ENCODE results near the gene INPP5F. TPM values are rescaled to one million over a fixed set of nuclear protein-coding genes. Genes with fewer than 3 reads are reported as not detected.

Gene INPP5F
- total RNA-seq, 6 experiments from 2014 or later: 2.0 to 3.9 (median 2.5) TPM

DNA sequence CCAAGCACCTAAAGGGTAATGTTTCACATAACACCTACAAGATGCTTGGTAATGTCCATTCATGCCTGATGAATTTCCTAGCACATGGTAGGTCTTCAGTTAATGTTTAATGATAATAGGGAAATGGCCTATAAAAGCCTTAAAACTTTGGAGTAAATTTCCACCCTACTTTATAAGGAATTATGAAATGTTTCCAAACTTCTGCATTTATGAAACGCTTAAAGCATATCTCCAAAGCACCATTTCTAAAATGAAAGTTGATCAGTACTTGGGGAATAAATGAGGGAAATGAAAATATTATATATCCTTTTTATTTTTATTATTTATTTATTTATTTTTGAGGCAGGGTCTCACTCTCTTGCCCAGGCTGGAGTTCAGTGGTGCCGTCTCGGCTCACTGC, 51.8 kb downstream of the INPP5F start:
- intact Hi-C loops (cut with DNase I): no loop called here
- WGBS (ENCODE audit: insufficient coverage, low coverage, low lambda C conversion rate, missing lambda C conversion rate): 92% methylated on average over 3 of the region's 3 CpGs
- no peaks in the 10 kb centered on the region for H3K27me3 ChIP-seq
- H3K4me3 ChIP-seq: no peak overlapping the region
- TF ChIP-seq POLR2A (IDR thresholded peaks at IDR 0.05): no peak
- TF ChIP-seq CTCF (IDR thresholded peaks at IDR 0.05): no peak
- ATAC-seq: no peak
- DNase-seq: no peak
- no peak overlapping the region for H3K27ac ChIP-seq
- H3K4me1 ChIP-seq: no peaks in the 10 kb centered on the region
- H3K9me3 ChIP-seq: no peaks in the 10 kb centered on the region
- H3K36me3 ChIP-seq: no peaks in the 10 kb centered on the region

GRCh38 chr10:119778776-119779445, 53.1 kb downstream of the INPP5F start:
- Histone ChIP-seq H3K9me3 (no peaks in the 10 kb centered on the region), H3K4me3 (no peak overlapping the region), H3K27me3 (no peaks in the 10 kb centered on the region), H3K4me1 (no peaks in the 10 kb centered on the region), H3K36me3 (no peaks in the 10 kb centered on the region), H3K27ac (no peak overlapping the region)
- DNase-seq (no peak), ATAC-seq (no peak)
- 81% methylated on average over 7 of the region's 7 CpGs for WGBS (ENCODE audit: insufficient coverage, low coverage, low lambda C conversion rate, missing lambda C conversion rate)
- intact Hi-C loops (cut with DNase I): no loop called here
- no peak for TF ChIP-seq POLR2A (IDR thresholded peaks at IDR 0.05)
- no peak for TF ChIP-seq CTCF (IDR thresholded peaks at IDR 0.05)

GRCh38 chr10:119780879-119781480, 55.1 kb downstream of the INPP5F start:
- Histone ChIP-seq H3K27me3 (no peaks in the 10 kb centered on the region), H3K4me1 (no peaks in the 10 kb centered on the region), H3K9me3 (no peaks in the 10 kb centered on the region), H3K36me3 (no peaks in the 10 kb centered on the region), H3K27ac (no peak overlapping the region), H3K4me3 (no peak overlapping the region)
- DNase-seq (no peak), ATAC-seq (no peak)
- WGBS (ENCODE audit: insufficient coverage, low coverage, low lambda C conversion rate, missing lambda C conversion rate): 98% methylated on average over 5 of the region's 5 CpGs
- intact Hi-C loops (cut with DNase I): no loop called here
- no peak for TF ChIP-seq POLR2A (IDR thresholded peaks at IDR 0.05)
- no peak for TF ChIP-seq CTCF (IDR thresholded peaks at IDR 0.05)

GRCh38 chr10:119781498-119781897, 55.6 kb downstream of the INPP5F start:
- Histone ChIP-seq H3K27me3 (no peaks in the 10 kb centered on the region), H3K36me3 (no peaks in the 10 kb centered on the region), H3K4me1 (no peaks in the 10 kb centered on the region), H3K27ac (no peak overlapping the region), H3K9me3 (no peaks in the 10 kb centered on the region), H3K4me3 (no peak overlapping the region)
- TF ChIP-seq CTCF (IDR thresholded peaks at IDR 0.05) (no peak), POLR2A (IDR thresholded peaks at IDR 0.05) (no peak)
- intact Hi-C loops (cut with DNase I): no loop called here
- WGBS (ENCODE audit: insufficient coverage, low coverage, low lambda C conversion rate, missing lambda C conversion rate): 96% methylated on average over 2 of the region's 2 CpGs
- ATAC-seq (no peak), DNase-seq (no peak)

Data from right lobe of liver (tissue), 6 donors.